OCI-LY7 (cell line): ENCODE results near the gene SNX32. TPM values are rescaled to one million over a fixed set of nuclear protein-coding genes. Genes with fewer than 3 reads are reported as not detected.
A peak's percentile ranks its signal among the peaks of the same experiment; 100 is the strongest.

ENCODE experiments used
- BruUV-seq: library from RNA; stranded (reverse); fragments of 400-500 nt; replicated peaks from 2 replicates; lab custom pipeline; 2021; lab: Mats Ljungman, UMichigan
- CTCF ChIA-PET: fragments of 300-600 bp; sonication (Branson Sonifier 250); formaldehyde crosslinking; loops from one replicate; lab custom pipeline; 2022; ENCODE audit warnings: antibody characterized with exemption; ENCODE audit not compliant: unreplicated experiment; lab: Charles Lee
- POLR2A ChIA-PET: fragments of 300-600 bp; sonication (Branson Sonifier 250); formaldehyde crosslinking; loops from one replicate; lab custom pipeline; 2022; ENCODE audit warnings: antibody characterized with exemption; lab: Charles Lee
- DNase-seq: peaks from one replicate; pipeline ENCODE4 v3.0.0-alpha.2; 2015; ENCODE audit warnings: low spot score
- H2AFZ ChIP-seq: fragments of 200-600 bp; sonication (generic), shearing (Covaris generic); 2 replicates; pipeline ENCODE4 v1.6.1; 2014; ENCODE audit warnings: mild to moderate bottlenecking, antibody characterized with exemption, low read length, moderate library complexity
- H3K27ac ChIP-seq: fragments of 200-600 bp; sonication (generic); 2 replicates; pipeline ENCODE4 v1.5.1; 2014; ENCODE audit warnings: mixed run types, low read depth, mild to moderate bottlenecking, moderate library complexity, low read length, inconsistent platforms; ENCODE audit not compliant: poor library complexity, severe bottlenecking
- H3K36me3 ChIP-seq: fragments of 200-600 bp; sonication (generic); 2 replicates; pipeline ENCODE4 v1.6.1; 2014; ENCODE audit warnings: mild to moderate bottlenecking, antibody characterized with exemption, low read length, moderate library complexity, mixed read lengths; ENCODE audit not compliant: insufficient read depth
- H3K4me1 ChIP-seq: fragments of 200-600 bp; sonication (generic); 2 replicates; pipeline ENCODE4 v1.5.1; 2014; ENCODE audit warnings: mild to moderate bottlenecking, low read length; ENCODE audit not compliant: insufficient read depth, poor library complexity, severe bottlenecking
- H3K4me2 ChIP-seq: fragments of 200-600 bp; sonication (generic); 2 replicates; pipeline ENCODE4 v1.6.1; 2014; ENCODE audit warnings: mild to moderate bottlenecking, low read length
- H3K4me3 ChIP-seq: fragments of 200-600 bp; sonication (generic); 2 replicates; pipeline ENCODE4 v1.5.1; 2014; ENCODE audit warnings: mild to moderate bottlenecking, low read depth, low read length; ENCODE audit not compliant: poor library complexity, severe bottlenecking
- H3K79me2 ChIP-seq: fragments of 200-600 bp; sonication (generic); 2 replicates; pipeline ENCODE4 v1.6.1; 2016; ENCODE audit warnings: low read depth, mild to moderate bottlenecking, low read length, moderate library complexity, mixed read lengths; ENCODE audit not compliant: insufficient read depth
- H3K9me2 ChIP-seq: fragments of 200-600 bp; sonication (generic); 2 replicates; pipeline ENCODE4 v1.6.1; 2016; ENCODE audit warnings: mild to moderate bottlenecking, low read length, mixed read lengths; ENCODE audit not compliant: insufficient read depth
- H3K9me3 ChIP-seq: fragments of 200-600 bp; sonication (generic); 2 replicates; pipeline ENCODE4 v1.6.1; 2014; ENCODE audit warnings: mild to moderate bottlenecking, mixed run types, low read length, mixed read lengths
- H4K20me1 ChIP-seq: fragments of 200-600 bp; sonication (generic); 2 replicates; pipeline ENCODE4 v1.6.1; 2014; ENCODE audit warnings: mild to moderate bottlenecking, antibody characterized with exemption, low read length, moderate library complexity, mixed read lengths; ENCODE audit not compliant: insufficient read depth
- EZH2phosphoT487 ChIP-seq: fragments of 200-600 bp; sonication (generic); IDR thresholded peaks from 2 replicates; pipeline ENCODE4 v1.6.1; 2018; ENCODE audit warnings: low read depth, borderline replicate concordance, mild to moderate bottlenecking, mixed run types, antibody characterized with exemption, low read length, moderate library complexity, mixed read lengths
- intact Hi-C: fragments of 100-400 bp; cut with micrococcal nuclease; formaldehyde crosslinking; loops from one replicate; pipeline ENCODE4 v1.10.0; 2022; ENCODE audit not compliant: unreplicated experiment
- total RNA-seq, 2 experiments: library from RNA; depleted of rRNA in 1 of 2; stranded (reverse); fragments of >200 nt in 1 of 2; shearing (Covaris generic) in 1 of 2; gene quantifications; 2 replicates each; pipeline ENCODE4 v1.2.3, GENCODE V29; 2014 to 2022
- TF ChIP-seq, protein P1 (sequence below): fragments of 200-600 bp; sonication (generic); conservative IDR thresholded peaks from 2 replicates; pipeline ENCODE4 v1.5.1; 2014; ENCODE audit warnings: mild to moderate bottlenecking, antibody characterized with exemption, low read length, moderate library complexity, mixed read lengths

The SNX32 gene
- total RNA-seq, 2 experiments from 2014 or later: not detected

DNA sequence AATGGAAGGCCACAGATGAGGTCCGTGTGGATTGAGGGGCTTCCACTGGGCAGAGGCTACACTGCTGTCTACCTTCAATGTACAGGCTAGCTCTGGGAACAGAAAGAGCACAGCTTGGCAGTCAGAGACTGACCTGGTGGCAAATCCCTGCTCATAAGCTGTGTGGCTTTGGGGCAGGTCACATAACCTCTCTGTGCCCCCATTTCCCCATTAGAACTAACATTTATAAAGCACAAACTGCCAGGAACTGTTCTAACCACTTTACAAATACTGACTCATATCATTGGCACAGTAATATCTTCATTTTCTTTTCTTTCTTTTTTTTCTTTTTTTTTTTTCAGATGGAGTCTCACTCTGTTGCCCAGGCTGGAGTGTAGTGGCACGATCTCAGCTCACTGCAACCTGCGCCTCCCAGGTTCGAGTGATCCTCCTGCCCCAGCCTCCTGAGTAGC is 63.3 kb downstream of the SNX32 start:
- peaks cover 11% of the 10 kb centered on the region for H3K79me2 ChIP-seq
- H3K27ac ChIP-seq: no peak overlapping the region
- no peak overlapping the region for H3K4me2 ChIP-seq
- ChIA-PET POLR2A (interaction anchor here (0.6 kb wide), 1 partner anchor 199 kb away, joined by 3 read pairs; no protein-coding TSS in a partner anchor), CTCF (no interaction called here)
- no peaks in the 10 kb centered on the region for H3K9me2 ChIP-seq
- intact Hi-C loops: no loop called here
- no peak for DNase-seq
- no peak overlapping the region for H2AFZ ChIP-seq
- H3K4me1 ChIP-seq: peaks cover 43% of the 10 kb centered on the region
- TF ChIP-seq EZH2phosphoT487: no peak
- TF ChIP-seq, protein P1, sequence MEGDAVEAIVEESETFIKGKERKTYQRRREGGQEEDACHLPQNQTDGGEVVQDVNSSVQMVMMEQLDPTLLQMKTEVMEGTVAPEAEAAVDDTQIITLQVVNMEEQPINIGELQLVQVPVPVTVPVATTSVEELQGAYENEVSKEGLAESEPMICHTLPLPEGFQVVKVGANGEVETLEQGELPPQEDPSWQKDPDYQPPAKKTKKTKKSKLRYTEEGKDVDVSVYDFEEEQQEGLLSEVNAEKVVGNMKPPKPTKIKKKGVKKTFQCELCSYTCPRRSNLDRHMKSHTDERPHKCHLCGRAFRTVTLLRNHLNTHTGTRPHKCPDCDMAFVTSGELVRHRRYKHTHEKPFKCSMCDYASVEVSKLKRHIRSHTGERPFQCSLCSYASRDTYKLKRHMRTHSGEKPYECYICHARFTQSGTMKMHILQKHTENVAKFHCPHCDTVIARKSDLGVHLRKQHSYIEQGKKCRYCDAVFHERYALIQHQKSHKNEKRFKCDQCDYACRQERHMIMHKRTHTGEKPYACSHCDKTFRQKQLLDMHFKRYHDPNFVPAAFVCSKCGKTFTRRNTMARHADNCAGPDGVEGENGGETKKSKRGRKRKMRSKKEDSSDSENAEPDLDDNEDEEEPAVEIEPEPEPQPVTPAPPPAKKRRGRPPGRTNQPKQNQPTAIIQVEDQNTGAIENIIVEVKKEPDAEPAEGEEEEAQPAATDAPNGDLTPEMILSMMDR: no peak
- peaks cover 5% of the 10 kb centered on the region; the same call in 1 of the 2 replicates for H4K20me1 ChIP-seq
- no peaks in the 10 kb centered on the region for H3K9me3 ChIP-seq
- no TSS peak for BruUV-seq
- no peaks in the 10 kb centered on the region for H3K36me3 ChIP-seq
- H3K4me3 ChIP-seq: no peak overlapping the region

DNA sequence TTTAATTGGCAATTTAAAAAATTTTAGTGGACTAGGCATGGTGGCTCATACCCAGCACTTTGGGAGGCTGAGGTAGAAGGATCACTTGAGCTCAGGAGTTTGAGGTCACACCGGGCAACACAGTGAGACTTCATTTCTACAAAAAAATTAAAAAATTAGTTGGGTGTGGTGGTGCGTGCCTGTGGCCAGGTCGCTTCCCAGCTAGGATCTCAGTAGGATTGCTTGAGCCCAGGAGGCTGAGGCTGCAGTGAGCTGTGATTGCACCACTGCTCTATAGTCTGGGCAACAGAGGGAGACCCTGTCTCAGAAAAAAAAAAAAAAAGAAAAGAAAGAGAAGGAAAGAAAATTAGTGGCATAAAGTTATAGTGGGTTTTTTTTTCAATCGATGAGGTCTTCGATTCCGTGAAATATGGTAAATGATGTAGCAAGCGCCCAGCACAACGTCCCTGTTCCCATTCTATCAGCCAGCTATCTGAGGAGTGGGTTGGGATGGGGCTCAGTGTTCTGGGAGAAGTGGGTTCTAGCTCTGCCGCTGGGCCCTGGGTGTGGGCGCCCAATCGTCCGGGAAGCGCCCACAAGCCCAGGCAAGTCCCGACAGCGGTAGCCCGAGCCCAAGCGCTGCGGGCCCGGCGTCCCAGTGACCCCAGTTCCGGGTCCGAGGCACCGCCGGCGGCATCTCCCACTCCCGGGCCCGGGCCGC is 65.0 kb downstream of the SNX32 start:
- Histone ChIP-seq H4K20me1 (no peaks in the 10 kb centered on the region), H3K4me1 (peaks cover 27% of the 10 kb centered on the region), H3K9me2 (no peaks in the 10 kb centered on the region), H2AFZ (no peak overlapping the region), H3K4me3 (peak overlapping the region; percentile 65), H3K79me2 (no peaks in the 10 kb centered on the region), H3K4me2 (peak overlapping the region; percentile 80), H3K9me3 (no peaks in the 10 kb centered on the region), H3K27ac (no peak overlapping the region), H3K36me3 (no peaks in the 10 kb centered on the region)
- ChIA-PET POLR2A (interaction anchor here (0.5 to 1.0 kb wide), 2 partner anchors 14 to 40 kb away, joined by 3 read pairs; no protein-coding TSS in a partner anchor), CTCF (interaction anchor here (1.5 kb wide), 1 partner anchor 10 kb away, joined by 5 read pairs; the partner anchor contains the start of gene FIBP)
- BruUV-seq: no TSS peak
- intact Hi-C loops: no loop called here
- no peak for TF ChIP-seq EZH2phosphoT487
- TF ChIP-seq, protein P1: no peak
- no peak for DNase-seq
